H1 (cell line): Measurements from ENCODE around the gene KRTAP12-3. TPM values are rescaled to one million over a fixed set of nuclear protein-coding genes. Genes with fewer than 3 reads are reported as not detected.

Source experiments
- FOSL1 ChIP-seq: IDR thresholded peaks from 2 replicates; pipeline ENCODE4 v1.6.1; 2011; ENCODE audit warnings: mild to moderate bottlenecking, low read depth, low read length, moderate library complexity; ENCODE audit not compliant: insufficient read depth
- HDAC6 ChIP-seq: IDR thresholded peaks from one replicate; pipeline ENCODE4 v1.7.1; 2012; ENCODE audit warnings: low read depth, mild to moderate bottlenecking, inconsistent platforms, low read length, moderate library complexity
- TAF7 ChIP-seq: optimal IDR thresholded peaks from 2 replicates; pipeline ENCODE3; 2011; ENCODE audit warnings: low read depth, mild to moderate bottlenecking, inconsistent platforms, low read length, moderate library complexity, borderline replicate concordance
- polyA plus RNA-seq, 7 experiments: library from polyadenylated mRNA; depleted of rRNA in 3 of 7; stranded (reverse) in 5 of 7; unstranded in 2 of 7; fragments of >200 nt in 5 of 7; fragments of 200-250 nt in 2 of 7; gene quantifications; 1 replicate in 5 of 7; 2 replicates in 1 of 7; 4 replicates in 1 of 7; pipeline versions ENCODE4 v1.2.1 to v1.2.3, GENCODE V29; 2011 to 2013; ENCODE audit warnings: missing spikeins in 2 of 7, mixed read lengths in 2 of 7
- total RNA-seq: library from RNA; stranded (reverse); fragmentation: NEBNext Ultra II Directional; extraction: Animal tissue kit (Norgen Biotek cat#: 25700); gene quantifications from 2 replicates; pipeline ENCODE4 v1.2.1, GENCODE V29; 2021

KRTAP12-3 gene
- total and polyA plus RNA-seq, 2 of the 8 experiments (the other 6 are each of a cell fraction or from before 2014, with no cell fraction given): not detected

GRCh38 chr21:44650973-44651675 is 6.6 kb upstream of the KRTAP12-3 start (continued):
- TF ChIP-seq TAF7 (no peak), HDAC6 (no peak), FOSL1 (no peak)
